ENCODE results near the gene ATP2A1.
"Not testable (repeated sequence)": the region's sequence is repeated elsewhere in the genome, so short reads cannot be mapped to it uniquely, and the experiment has no call there.

The ATP2A1 gene

DNA sequence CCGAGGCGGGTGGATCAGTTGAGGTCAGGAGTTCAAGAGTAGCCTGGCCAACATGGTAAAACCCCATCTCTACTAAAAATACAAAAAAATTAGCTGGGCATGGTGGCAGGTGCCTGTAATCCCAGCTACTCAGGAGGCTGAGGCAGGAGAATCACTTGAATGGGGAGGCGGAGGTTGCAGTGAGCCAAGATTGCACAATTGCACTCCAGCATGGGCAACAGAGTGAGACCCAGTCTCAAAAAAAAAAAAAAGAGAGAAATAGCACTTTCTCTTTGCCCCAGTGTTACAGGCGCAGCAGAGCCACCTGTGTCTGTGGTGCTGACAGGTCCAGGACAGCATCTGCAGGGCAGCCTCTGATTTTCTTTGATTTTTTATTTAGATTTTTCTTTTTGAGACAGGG, 3.3 kb downstream of the ATP2A1 start:
- DNase-seq (ENCODE audit: low read depth, low spot score), result not testable (repeated sequence)

DNA sequence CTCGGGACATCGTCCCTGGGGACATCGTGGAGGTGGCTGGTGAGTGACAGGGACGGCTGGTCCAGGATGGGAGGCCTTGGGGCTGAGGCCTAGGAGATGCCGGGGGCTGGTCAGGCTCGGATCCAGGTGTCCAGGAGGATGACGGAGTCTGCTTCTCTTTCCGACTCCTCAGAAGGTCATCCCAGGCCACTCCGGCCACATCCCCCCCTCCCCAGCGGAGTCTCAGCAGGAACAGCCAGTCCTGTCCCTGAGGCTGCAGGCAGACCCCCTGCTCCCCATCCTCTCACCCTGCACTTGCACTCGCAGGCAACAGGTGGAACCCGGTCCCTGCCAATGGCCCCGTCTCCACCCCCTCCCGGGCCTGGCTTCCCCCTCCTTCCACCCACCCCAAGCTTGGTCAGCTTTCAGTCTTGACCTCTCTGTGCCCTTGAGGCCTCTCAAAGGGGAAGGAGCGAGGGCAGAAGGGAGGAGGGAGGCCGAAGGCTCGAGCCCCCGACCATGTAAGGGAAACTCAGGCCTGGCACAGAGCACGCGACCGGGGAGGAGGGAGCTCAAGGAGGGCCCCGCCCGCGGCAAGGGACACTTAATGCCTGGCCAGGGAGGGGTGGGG, 4.4 kb downstream of the ATP2A1 start:
- DNase-seq (ENCODE audit: low read depth, low spot score), result no peak

DNA sequence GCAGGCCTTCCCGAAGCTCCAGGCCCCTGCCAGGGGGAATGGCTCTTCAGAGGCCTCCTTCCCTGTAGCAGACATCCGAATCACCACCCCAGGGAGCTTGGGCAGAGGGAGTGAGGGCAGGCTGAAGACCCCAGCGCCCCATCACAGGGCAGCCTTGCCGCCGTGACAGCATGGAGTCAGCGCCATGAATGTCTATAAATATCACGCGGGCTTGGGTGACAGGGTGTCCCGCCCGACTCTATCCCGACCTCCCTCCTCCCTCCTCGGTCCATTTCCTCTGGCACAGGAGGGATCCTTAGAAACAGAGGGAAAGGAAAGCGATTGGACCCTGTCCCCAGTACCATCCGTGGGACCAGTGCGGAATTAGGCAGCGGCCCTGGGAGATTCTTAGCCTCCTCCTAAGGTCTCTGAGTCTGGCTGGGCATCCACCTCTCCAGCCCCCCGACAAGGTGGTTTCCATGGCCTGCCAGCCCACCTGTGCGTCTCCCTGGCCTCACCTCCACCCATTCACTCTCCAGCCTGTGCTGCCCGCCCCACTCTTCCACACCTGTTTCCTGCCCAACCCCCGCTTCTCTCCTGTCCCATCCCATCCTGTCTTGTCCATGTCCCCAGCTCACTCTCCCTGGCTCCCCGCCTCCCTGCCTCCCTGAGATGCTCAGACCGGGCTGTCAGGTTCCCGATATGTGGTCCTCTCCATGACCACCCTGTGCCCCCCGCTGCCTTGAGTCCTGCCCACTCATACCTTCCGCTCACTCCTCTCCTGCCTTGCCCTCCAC, 5.1 kb downstream of the ATP2A1 start:
- no peak for DNase-seq (ENCODE audit: low read depth, low spot score)

DNA sequence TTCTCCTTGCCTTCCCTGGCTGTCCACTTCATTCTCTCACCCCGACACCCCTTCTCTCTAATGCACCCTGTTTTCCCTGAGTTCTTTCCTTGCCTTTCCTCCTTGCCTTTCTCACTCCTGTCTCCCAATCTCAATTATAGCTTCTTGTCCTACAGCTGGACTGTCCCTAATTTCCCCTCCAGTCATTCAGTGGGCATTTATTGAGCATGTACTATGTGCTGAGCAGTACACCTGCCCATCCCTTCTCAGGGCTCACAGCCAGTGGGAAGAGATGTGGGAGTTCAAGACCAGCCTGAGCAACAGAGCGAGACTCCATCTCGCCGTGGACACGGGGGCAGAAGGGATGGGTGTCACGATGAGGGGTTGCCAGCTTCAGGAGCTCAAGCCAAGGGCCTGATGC, 5.8 kb downstream of the ATP2A1 start:
- DNase-seq (ENCODE audit: low read depth, low spot score), result no peak

DNA sequence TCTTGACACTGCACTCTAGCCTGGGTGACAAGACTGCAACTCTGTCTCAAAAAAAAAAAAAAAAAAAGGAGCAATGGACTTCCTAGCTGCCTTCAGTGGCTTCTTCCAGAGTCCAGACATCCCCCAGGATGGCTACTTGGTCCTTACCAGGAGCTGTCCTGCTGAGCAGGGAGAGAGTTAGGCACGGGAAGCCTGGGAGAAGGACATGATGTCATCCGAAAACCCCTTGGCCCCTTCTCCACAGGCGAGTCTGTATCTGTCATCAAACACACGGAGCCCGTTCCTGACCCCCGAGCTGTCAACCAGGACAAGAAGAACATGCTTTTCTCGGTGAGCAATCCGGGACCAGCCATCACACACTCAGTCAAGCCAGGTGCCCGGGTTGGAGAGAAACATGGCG, 8.7 kb downstream of the ATP2A1 start:
- DNase-seq (ENCODE audit: low read depth, low spot score), result no peak

DNA sequence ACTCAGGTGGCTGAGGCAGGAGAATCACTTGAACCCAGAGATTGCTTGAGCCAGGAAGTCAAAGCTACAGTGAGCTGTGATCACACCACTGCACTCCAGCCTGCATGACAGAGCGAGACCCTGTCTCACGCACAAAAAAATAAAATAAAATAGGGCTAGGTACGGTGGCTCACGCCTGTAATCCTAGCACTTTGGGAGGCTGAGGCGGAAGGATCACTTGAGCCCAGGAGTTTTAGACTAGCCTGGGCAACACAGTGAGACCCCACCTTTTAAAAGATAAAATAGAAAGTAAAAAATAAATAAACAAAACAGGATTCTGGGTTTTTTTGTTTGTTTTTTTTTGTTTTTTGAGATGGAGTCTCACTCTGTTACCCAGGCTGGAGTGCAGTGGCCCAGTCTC, 12.1 kb downstream of the ATP2A1 start:
- DNase-seq (ENCODE audit: low read depth, low spot score), result not testable (repeated sequence)

DNA sequence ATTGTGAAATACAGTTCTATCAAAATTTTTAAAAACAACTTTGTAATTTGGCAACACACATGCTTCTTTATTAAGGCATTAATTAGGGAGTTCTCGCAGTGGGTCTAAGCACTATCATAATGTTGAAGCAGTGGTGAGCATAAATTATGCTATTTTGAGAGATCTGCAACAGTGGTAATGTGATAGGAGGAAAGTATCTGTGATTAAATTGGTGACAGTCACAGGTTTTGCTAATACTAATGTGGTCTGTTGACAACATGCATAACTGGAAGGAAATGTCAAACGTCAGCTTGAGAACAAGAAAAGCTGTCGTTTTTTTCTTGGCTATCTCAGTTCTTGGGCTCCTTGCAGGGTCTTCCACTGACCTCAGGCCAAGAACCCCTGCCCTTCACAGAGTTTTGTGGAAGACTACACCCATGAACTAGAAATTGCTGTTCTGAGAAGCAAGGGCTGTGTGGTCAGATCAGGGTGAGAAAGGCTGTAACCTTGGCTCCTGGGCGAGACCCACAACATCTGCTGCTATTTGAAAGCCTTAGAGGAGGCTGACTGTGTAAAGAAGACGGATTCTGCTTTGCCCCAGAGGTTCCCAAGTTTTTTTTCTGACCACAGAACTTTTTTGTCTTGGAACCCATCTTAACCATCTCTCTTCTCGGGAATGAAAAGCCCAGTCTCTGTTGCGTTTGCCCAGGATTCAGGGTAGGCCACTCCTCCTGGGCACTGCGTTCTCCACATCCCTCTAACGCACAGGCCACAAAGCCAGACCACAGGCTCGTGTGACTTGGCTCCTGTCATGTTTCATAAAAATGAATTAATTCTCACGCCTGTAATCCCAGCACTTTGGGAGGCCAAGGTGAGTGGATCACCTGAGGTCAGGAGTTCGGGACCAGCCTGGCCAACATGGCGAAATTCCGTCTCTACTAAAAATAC, 13.9 kb downstream of the ATP2A1 start:
- DNase-seq (ENCODE audit: low read depth, low spot score), result no peak

DNA sequence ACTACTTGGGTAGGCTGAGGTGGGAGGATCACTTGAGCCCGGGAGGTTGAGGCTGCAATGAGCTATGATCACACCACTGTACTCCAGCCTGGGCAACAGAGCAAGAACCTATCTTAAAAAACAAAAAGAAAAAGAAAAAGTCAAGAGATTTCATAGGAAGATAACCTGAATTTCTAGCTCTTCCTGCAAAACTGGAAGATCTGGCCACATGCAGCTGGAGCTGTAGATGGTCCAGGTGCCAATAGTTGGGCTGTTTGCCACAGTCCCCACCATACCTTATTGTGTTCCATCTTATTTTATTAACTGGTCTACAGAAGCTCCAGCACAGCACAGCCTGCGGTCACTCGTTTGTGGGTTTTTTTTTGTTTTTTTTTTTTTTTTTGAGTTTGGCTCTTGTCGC, 15.0 kb downstream of the ATP2A1 start:
- no peak for DNase-seq (ENCODE audit: low read depth, low spot score)

DNA sequence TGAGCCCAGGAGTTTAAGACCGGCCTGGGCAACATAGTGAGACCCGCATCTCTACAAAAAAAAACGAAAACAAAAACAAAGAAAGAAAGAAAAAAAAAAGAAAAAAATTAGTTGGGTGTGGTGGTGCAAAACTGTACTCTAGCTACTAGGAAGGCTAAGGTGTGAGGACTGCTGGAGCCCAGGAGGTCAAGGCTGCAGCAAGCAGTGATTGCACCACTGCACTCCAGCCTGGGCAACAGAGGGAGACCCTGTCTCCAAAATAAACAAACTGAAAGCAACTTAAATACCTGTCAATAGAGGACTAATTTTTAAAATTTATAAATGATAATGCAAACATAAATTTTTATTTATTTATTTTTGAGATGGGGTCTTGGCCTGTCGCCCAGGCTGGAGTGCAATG, 17.3 kb downstream of the ATP2A1 start:
- no peak for DNase-seq (ENCODE audit: low read depth, low spot score)

DNA sequence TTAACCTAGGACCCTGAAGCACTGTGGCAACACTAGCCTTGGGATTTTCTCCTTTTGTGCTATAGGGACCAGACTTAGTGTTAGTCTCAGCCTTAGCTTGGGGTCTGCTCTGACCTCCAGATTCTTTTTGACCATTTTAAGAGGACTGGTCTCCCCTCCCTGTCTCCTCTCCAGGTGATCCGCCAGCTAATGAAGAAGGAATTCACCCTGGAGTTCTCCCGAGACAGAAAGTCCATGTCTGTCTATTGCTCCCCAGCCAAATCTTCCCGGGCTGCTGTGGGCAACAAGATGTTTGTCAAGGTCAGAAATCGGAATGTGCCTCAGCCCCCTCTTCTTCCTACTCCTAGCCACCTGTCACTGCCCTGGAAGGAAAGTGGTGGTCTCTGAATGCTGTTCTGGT, 19.5 kb downstream of the ATP2A1 start:
- no peak for DNase-seq (ENCODE audit: low read depth, low spot score)

DNA sequence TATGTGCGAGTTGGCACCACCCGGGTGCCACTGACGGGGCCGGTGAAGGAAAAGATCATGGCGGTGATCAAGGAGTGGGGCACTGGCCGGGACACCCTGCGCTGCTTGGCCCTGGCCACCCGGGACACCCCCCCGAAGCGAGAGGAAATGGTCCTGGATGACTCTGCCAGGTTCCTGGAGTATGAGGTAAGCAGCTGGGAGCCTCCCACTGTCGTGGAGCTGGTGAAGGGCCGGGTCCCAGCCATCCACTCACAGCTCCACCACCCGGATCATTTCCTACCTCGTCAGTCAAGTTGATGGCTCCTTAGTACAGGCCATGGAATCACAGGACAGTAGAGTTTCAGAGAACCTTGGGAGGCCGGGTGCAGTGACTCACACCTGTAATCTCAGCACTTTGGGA, 20.0 kb downstream of the ATP2A1 start:
- DNase-seq (ENCODE audit: low read depth, low spot score), result no peak

DNA sequence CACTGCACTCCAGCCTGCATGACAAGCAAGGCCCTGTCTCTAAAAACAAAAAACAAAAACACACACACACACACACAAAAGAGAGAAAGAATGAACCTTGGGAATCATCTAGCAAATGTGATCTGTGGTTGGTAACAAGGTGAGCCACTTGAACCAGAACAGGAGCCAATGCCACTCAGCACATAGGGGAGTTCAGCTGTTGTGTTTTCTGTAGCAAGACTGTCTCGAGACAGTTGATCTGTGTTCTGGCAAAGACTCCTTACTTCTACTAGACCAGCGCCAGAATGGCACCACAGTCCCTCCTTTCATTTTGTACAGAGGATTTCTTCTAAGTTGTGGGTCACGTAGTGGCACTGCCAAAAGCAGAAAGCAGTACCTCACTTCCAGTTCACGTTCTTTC, 20.7 kb downstream of the ATP2A1 start:
- DNase-seq (ENCODE audit: low read depth, low spot score), result no peak

DNA sequence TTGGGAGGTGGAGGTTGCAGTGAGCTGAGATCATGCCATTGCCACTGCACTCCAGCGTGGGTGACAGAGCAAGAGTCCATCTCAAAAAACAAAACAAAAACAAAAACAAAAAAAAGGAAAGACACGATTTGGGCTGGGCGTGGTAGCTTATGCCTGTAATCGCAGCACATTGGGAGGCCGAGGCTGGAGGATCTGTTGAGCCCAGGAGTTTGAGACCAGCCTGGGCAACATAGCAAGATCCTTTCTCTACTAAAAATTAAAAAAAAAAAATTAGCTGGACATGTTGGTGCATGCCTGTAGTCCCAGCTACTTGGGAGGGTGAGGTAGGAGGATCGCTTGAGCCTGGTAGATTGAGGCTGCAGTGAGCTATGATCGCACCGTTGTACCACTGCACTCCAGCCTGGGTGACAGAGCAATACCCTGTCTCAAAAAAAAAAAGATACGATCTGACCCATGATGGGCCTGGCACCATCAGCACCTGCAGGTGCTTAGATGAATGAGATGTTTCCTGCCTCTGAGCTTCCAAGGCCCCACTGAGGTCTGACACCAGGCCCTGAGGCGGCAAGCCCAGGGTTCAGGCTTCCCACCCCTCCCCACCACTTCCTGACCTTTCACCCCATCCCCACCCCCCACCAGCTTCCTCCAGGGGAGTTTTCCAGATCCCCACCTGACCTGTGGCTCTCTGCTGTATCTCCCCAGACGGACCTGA, 21.7 kb downstream of the ATP2A1 start:
- DNase-seq (ENCODE audit: low read depth, low spot score), result no peak

DNA sequence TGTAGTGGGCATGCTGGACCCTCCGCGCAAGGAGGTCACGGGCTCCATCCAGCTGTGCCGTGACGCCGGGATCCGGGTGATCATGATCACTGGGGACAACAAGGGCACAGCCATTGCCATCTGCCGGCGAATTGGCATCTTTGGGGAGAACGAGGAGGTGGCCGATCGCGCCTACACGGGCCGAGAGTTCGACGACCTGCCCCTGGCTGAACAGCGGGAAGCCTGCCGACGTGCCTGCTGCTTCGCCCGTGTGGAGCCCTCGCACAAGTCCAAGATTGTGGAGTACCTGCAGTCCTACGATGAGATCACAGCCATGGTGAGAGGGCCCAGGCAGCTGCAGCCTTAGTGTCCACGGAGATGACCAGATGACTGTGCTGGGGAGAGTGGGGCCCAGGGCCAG, 22.3 kb downstream of the ATP2A1 start:
- no peak for DNase-seq (ENCODE audit: low read depth, low spot score)

DNA sequence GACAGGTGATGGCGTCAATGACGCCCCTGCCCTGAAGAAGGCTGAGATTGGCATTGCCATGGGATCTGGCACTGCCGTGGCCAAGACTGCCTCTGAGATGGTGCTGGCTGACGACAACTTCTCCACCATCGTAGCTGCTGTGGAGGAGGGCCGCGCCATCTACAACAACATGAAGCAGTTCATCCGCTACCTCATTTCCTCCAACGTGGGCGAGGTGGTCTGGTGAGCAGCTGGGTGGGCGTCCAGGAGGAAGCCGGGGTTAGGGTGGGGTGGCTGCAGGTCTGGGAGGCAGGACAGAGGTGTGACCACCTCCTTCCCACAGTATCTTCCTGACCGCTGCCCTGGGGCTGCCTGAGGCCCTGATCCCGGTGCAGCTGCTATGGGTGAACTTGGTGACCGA, 23.6 kb downstream of the ATP2A1 start:
- DNase-seq (ENCODE audit: low read depth, low spot score), result no peak

DNA sequence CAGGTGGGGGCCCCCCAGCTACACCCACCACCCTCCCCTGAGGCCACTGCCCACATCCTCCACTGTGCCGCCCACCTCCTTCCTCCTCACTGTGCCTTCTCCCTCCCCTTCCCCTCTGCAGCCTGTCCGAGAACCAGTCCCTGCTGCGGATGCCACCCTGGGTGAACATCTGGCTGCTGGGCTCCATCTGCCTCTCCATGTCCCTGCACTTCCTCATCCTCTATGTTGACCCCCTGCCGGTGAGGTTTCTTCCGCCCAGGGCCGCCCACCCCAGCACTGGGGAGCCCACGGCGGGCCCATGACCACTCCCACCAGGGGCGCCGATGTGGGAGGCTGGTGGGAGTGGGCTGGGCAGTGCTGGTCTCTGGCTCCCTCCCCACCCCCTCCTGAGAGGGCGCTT, 24.6 kb downstream of the ATP2A1 start:
- no peak for DNase-seq (ENCODE audit: low read depth, low spot score)

DNA sequence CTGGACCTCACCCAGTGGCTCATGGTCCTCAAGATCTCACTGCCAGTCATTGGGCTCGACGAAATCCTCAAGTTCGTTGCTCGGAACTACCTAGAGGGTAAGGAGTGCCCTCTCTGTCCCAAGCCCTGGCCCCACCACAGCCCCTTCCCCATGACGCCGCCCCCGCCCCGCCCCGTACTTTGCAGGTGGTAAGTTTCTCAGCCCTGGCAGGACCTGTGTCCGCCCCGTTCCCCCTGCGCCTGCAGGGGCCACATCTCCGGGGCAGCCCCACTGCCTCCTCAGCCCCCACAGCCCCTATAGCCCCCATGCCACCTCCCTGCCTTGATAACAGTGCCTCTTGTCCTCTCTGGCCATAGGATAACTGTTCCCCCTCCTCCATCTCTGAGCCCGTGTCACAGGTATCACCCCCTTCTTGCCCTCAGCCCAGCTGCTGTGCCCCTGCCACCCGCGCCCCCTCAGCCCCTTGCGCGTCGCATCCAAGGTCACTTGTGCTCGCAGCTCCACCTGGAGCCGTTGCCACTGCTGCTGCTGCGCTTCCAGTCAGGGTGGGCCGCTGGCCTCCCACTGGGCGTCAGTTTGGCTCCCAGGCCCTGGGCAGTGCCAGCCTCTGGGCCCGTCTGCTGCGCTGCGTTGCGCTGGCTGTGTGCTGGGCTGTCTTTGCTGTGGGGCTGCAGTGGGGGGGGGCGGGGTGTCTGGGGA, 25.2 kb downstream of the ATP2A1 start:
- DNase-seq (ENCODE audit: low read depth, low spot score), result no peak

DNA sequence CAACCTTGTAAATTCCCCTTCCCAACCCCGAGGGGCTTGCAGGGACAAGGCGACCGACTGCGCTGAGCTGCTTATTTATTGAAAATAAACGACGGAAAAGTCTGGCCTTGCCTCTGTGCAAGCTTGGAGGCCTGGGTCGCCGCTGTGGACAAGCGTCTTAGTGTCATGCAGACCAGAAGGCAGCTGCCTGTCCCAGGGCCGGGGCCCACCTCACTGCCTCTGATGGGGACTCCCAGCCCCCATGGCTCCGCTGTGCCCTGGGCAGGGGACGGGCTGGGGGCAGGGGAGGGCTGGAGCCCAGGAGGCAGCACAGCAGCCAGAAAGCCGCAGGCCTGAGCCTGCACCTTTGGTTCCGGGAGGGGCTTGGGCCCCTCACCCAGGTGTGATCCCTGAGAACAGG, 26.1 kb downstream of the ATP2A1 start:
- no peak for DNase-seq (ENCODE audit: low read depth, low spot score)

DNA sequence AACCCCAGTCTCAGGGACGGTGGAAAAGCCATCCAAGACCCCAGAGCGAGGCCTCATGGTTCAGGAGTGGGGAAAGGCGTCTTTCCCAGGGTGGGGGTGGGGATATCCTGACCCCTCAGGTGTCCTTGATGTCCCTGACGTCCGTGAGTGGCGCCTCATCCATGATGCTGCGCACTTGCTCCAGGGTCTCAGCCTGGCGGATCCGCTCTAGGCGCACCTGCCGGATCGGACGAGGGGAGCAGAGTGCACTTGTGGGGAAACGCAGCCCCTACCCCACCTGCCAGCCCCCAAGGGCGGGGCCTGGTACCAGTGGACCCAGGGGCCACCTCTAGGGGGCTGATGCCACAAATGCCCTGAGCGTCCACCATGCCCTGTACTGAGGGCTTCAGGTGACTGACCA, 26.5 kb downstream of the ATP2A1 start:
- DNase-seq (ENCODE audit: low read depth, low spot score), result no peak

DNA sequence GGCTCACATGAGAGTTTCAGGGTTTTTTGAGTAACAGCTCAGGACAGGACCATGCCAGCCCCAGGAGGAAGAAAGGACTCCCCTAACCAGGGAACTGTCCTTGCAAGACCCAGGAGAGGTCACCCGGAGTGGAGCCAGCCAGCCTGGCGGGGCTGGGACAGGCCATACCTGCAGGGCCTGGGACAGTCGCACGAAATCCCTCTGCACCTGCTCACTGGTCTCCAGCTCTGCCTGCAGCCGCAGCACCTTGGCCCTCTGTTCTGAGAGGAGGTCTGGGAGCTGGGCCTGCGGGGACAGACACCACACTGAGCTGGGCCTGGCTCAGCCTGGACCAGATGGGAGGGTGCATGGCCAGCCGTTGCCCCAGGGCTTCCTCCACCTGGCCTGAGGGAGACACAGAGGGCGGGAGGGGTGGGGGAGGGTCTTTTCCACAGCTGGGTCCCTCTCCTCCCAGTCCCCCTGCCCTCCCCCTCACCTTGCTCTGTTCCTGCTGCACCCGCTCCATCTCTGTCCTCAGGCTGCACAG, 27.0 kb downstream of the ATP2A1 start:
- DNase-seq (ENCODE audit: low read depth, low spot score), result no peak

DNA sequence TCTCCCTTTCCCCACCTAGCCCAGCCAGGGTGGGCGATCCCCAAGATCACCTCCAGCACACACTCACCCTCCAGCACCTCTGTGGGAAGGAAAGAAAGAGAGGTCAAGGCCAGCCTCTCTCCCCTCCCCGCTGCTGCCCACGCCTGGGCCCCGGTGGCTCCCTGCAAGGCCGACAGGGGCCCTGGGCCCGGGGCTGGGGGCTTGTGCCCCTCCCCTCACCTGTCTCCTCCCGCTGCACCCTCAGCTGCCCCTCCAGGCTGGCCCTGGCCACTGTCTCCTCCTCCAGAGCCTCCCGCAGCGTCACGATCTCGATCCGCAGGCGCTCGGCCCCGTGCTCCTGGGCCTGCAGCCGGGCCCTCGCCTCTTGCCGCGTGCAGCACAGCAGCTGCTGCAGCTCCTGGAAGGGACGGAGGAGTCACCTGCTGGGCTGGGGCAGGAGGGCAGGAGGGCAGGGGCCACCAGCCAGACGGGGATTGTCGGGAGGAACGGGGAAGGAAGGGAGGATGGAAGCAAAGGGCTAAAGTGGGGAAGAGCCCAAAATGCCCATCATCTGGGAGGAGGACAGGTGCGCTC, 27.6 kb downstream of the ATP2A1 start:
- DNase-seq (ENCODE audit: low read depth, low spot score), result no peak

All from activated CD4-positive, CD25-positive, alpha-beta regulatory T cell treated with anti-CD3 and anti-CD28 coated beads, Interleukin-2, amount 50 U/mL, for 16 hours (primary cell).